Measurements from ENCODE around the gene SCNN1G.
"Not testable (repeated sequence)": the region's sequence is repeated elsewhere in the genome, so short reads cannot be mapped to it uniquely, and the experiment has no call there.

Gene SCNN1G

GRCh38 chr16:23143391-23143790 lies 39.2 kb upstream of the SCNN1G start:
- Histone ChIP-seq H3K4me1 (ENCODE audit: control insufficient read depth, insufficient read depth, low read length, poor library complexity, severe bottlenecking) (peaks cover 6% of the 10 kb centered on the region), H3K4me3 (ENCODE audit: insufficient read depth, low read depth, low read length, poor library complexity, severe bottlenecking) (no peak overlapping the region), H3K27me3 (replicated peaks; ENCODE audit: control insufficient read depth, insufficient read depth, low read length, poor library complexity, severe bottlenecking) (no peaks in the 10 kb centered on the region), H3K36me3 (ENCODE audit: control insufficient read depth, insufficient read depth, low read length) (no peaks in the 10 kb centered on the region), H3K9me3 (ENCODE audit: control insufficient read depth, low read length) (no peaks in the 10 kb centered on the region), H3K27ac (ENCODE audit: insufficient read depth, low read length, poor library complexity, severe bottlenecking) (no peak overlapping the region)
- no peak for DNase-seq

GRCh38 chr16:23144393-23144792 lies 38.2 kb upstream of the SCNN1G start:
- H3K4me1 ChIP-seq (ENCODE audit: control insufficient read depth, insufficient read depth, low read length, poor library complexity, severe bottlenecking); H3K9me3 ChIP-seq (ENCODE audit: control insufficient read depth, low read length); DNase-seq; H3K27me3 ChIP-seq (replicated peaks; ENCODE audit: control insufficient read depth, insufficient read depth, low read length, poor library complexity, severe bottlenecking); H3K36me3 ChIP-seq (ENCODE audit: control insufficient read depth, insufficient read depth, low read length); H3K4me3 ChIP-seq (ENCODE audit: insufficient read depth, low read depth, low read length, poor library complexity, severe bottlenecking); H3K27ac ChIP-seq (ENCODE audit: insufficient read depth, low read length, poor library complexity, severe bottlenecking): not testable (repeated sequence)

- Histone ChIP-seq H3K9me3 (ENCODE audit: control insufficient read depth, low read length) (no peaks in the 10 kb centered on the region), H3K4me1 (ENCODE audit: control insufficient read depth, insufficient read depth, low read length, poor library complexity, severe bottlenecking) (peaks cover 7% of the 10 kb centered on the region), H3K4me3 (ENCODE audit: insufficient read depth, low read depth, low read length, poor library complexity, severe bottlenecking) (no peak overlapping the region), H3K27ac (ENCODE audit: insufficient read depth, low read length, poor library complexity, severe bottlenecking) (no peak overlapping the region), H3K27me3 (replicated peaks; ENCODE audit: control insufficient read depth, insufficient read depth, low read length, poor library complexity, severe bottlenecking) (no peaks in the 10 kb centered on the region), H3K36me3 (ENCODE audit: control insufficient read depth, insufficient read depth, low read length) (no peaks in the 10 kb centered on the region)
- no peak for DNase-seq
Observed at GRCh38 chr16:23145186-23145585, 37.4 kb upstream of the SCNN1G start.

- H3K4me3 ChIP-seq (ENCODE audit: insufficient read depth, low read depth, low read length, poor library complexity, severe bottlenecking): no peak overlapping the region
Observed at GRCh38 chr16:23145608-23146007, 36.9 kb upstream of the SCNN1G start.

GRCh38 chr16:23146877-23147601 lies 35.5 kb upstream of the SCNN1G start:
- peaks cover 7% of the 10 kb centered on the region for H3K4me1 ChIP-seq (ENCODE audit: control insufficient read depth, insufficient read depth, low read length, poor library complexity, severe bottlenecking)
- H3K27me3 ChIP-seq (replicated peaks; ENCODE audit: control insufficient read depth, insufficient read depth, low read length, poor library complexity, severe bottlenecking): no peaks in the 10 kb centered on the region
- H3K36me3 ChIP-seq (ENCODE audit: control insufficient read depth, insufficient read depth, low read length): no peaks in the 10 kb centered on the region
- no peak overlapping the region for H3K27ac ChIP-seq (ENCODE audit: insufficient read depth, low read length, poor library complexity, severe bottlenecking)
- no peak overlapping the region for H3K4me3 ChIP-seq (ENCODE audit: insufficient read depth, low read depth, low read length, poor library complexity, severe bottlenecking)
- no peak for DNase-seq
- H3K9me3 ChIP-seq (ENCODE audit: control insufficient read depth, low read length): no peaks in the 10 kb centered on the region

More at GRCh38 chr16:23145608-23146007, 36.9 kb upstream of the SCNN1G start:
- DNase-seq: no peak
- no peaks in the 10 kb centered on the region for H3K36me3 ChIP-seq (ENCODE audit: control insufficient read depth, insufficient read depth, low read length)
- no peaks in the 10 kb centered on the region for H3K9me3 ChIP-seq (ENCODE audit: control insufficient read depth, low read length)
- H3K27me3 ChIP-seq (replicated peaks; ENCODE audit: control insufficient read depth, insufficient read depth, low read length, poor library complexity, severe bottlenecking): no peaks in the 10 kb centered on the region
- no peak overlapping the region for H3K27ac ChIP-seq (ENCODE audit: insufficient read depth, low read length, poor library complexity, severe bottlenecking)
- peaks cover 7% of the 10 kb centered on the region for H3K4me1 ChIP-seq (ENCODE audit: control insufficient read depth, insufficient read depth, low read length, poor library complexity, severe bottlenecking)

GRCh38 chr16:23147666-23148065 lies 34.9 kb upstream of the SCNN1G start:
- Histone ChIP-seq H3K4me3 (ENCODE audit: insufficient read depth, low read depth, low read length, poor library complexity, severe bottlenecking) (no peak overlapping the region), H3K27ac (ENCODE audit: insufficient read depth, low read length, poor library complexity, severe bottlenecking) (no peak overlapping the region), H3K9me3 (ENCODE audit: control insufficient read depth, low read length) (no peaks in the 10 kb centered on the region), H3K27me3 (replicated peaks; ENCODE audit: control insufficient read depth, insufficient read depth, low read length, poor library complexity, severe bottlenecking) (no peaks in the 10 kb centered on the region), H3K36me3 (ENCODE audit: control insufficient read depth, insufficient read depth, low read length) (no peaks in the 10 kb centered on the region), H3K4me1 (ENCODE audit: control insufficient read depth, insufficient read depth, low read length, poor library complexity, severe bottlenecking) (peaks cover 7% of the 10 kb centered on the region)
- no peak for DNase-seq

GRCh38 chr16:23148166-23148512 lies 34.4 kb upstream of the SCNN1G start:
- no peak for DNase-seq
- no peak overlapping the region for H3K27ac ChIP-seq (ENCODE audit: insufficient read depth, low read length, poor library complexity, severe bottlenecking)
- no peaks in the 10 kb centered on the region for H3K36me3 ChIP-seq (ENCODE audit: control insufficient read depth, insufficient read depth, low read length)
- H3K4me1 ChIP-seq (ENCODE audit: control insufficient read depth, insufficient read depth, low read length, poor library complexity, severe bottlenecking): peaks cover 7% of the 10 kb centered on the region
- H3K27me3 ChIP-seq (replicated peaks; ENCODE audit: control insufficient read depth, insufficient read depth, low read length, poor library complexity, severe bottlenecking): no peaks in the 10 kb centered on the region
- no peaks in the 10 kb centered on the region for H3K9me3 ChIP-seq (ENCODE audit: control insufficient read depth, low read length)
- peak overlapping the region; percentile 70 for H3K4me3 ChIP-seq (ENCODE audit: insufficient read depth, low read depth, low read length, poor library complexity, severe bottlenecking)

- Histone ChIP-seq H3K9me3 (ENCODE audit: control insufficient read depth, low read length) (no peaks in the 10 kb centered on the region), H3K36me3 (ENCODE audit: control insufficient read depth, insufficient read depth, low read length) (no peaks in the 10 kb centered on the region), H3K27ac (ENCODE audit: insufficient read depth, low read length, poor library complexity, severe bottlenecking) (no peak overlapping the region), H3K27me3 (replicated peaks; ENCODE audit: control insufficient read depth, insufficient read depth, low read length, poor library complexity, severe bottlenecking) (no peaks in the 10 kb centered on the region), H3K4me3 (ENCODE audit: insufficient read depth, low read depth, low read length, poor library complexity, severe bottlenecking) (peak overlapping the region; percentile 70), H3K4me1 (ENCODE audit: control insufficient read depth, insufficient read depth, low read length, poor library complexity, severe bottlenecking) (peaks cover 7% of the 10 kb centered on the region)
- peak; percentile 20 to 50 (median 41) for DNase-seq
Observed at GRCh38 chr16:23148513-23149266, 33.9 kb upstream of the SCNN1G start.

GRCh38 chr16:23149267-23149992 lies 33.1 kb upstream of the SCNN1G start, which contains the start of gene USP31:
Gene USP31, minus strand, starts transcription at chr16:23149452. Its CDS starts 182 bp downstream, at chr16:23149270.
- Histone ChIP-seq H3K27me3 (replicated peaks; ENCODE audit: control insufficient read depth, insufficient read depth, low read length, poor library complexity, severe bottlenecking) (no peaks in the 10 kb centered on the region), H3K9me3 (ENCODE audit: control insufficient read depth, low read length) (no peaks in the 10 kb centered on the region), H3K4me3 (ENCODE audit: insufficient read depth, low read depth, low read length, poor library complexity, severe bottlenecking) (peak within 1 kb of the TSS; percentile 79), H3K36me3 (ENCODE audit: control insufficient read depth, insufficient read depth, low read length) (no peaks in the 10 kb centered on the region), H3K4me1 (ENCODE audit: control insufficient read depth, insufficient read depth, low read length, poor library complexity, severe bottlenecking) (peaks cover 7% of the 10 kb centered on the region), H3K27ac (ENCODE audit: insufficient read depth, low read length, poor library complexity, severe bottlenecking) (no peak within 1 kb of the TSS)
- DNase-seq: peak; percentile 73 to 84 (median 82)

- Histone ChIP-seq H3K27ac (ENCODE audit: insufficient read depth, low read length, poor library complexity, severe bottlenecking) (no peak overlapping the region), H3K9me3 (ENCODE audit: control insufficient read depth, low read length) (no peaks in the 10 kb centered on the region), H3K36me3 (ENCODE audit: control insufficient read depth, insufficient read depth, low read length) (no peaks in the 10 kb centered on the region), H3K4me1 (ENCODE audit: control insufficient read depth, insufficient read depth, low read length, poor library complexity, severe bottlenecking) (peaks cover 7% of the 10 kb centered on the region), H3K4me3 (ENCODE audit: insufficient read depth, low read depth, low read length, poor library complexity, severe bottlenecking) (peak overlapping the region; percentile 79), H3K27me3 (replicated peaks; ENCODE audit: control insufficient read depth, insufficient read depth, low read length, poor library complexity, severe bottlenecking) (no peaks in the 10 kb centered on the region)
- no peak for DNase-seq
Observed at GRCh38 chr16:23149993-23150364, 32.6 kb upstream of the SCNN1G start.

All from effector memory CD4-positive, alpha-beta T cell (primary cell).